ENCODE results near the gene TRIM7. TPM values are rescaled to one million over a fixed set of nuclear protein-coding genes. Genes with fewer than 3 reads are reported as not detected.
A peak's percentile ranks its signal among the peaks of the same experiment; 100 is the strongest.

Gene TRIM7
- total and polyA plus RNA-seq, 8 donors, result 0.45 to 20.4 (median 3.4) TPM; not detected in 1

- H3K36me3 ChIP-seq, result peaks cover 90 to 100% (median 100%) of the 10 kb centered on the region in 4 donors
- intact Hi-C loops (cut with DNase I; ENCODE audit: low total_unique reads), result no loop called here
Measured at GRCh38 chr5:181235689-181236366, 30.8 kb upstream of the TRIM7 start.

GRCh38 chr5:181235323-181235688, 30.3 kb upstream of the TRIM7 start:
- Histone ChIP-seq H3K27ac (peak overlapping the region in 1 of 5 donors; percentile 31), H3K36me3 (peaks cover 90 to 100% (median 100%) of the 10 kb centered on the region in 4 donors), H3K4me3 (no peak overlapping the region), H3K4me1 (peaks cover 0 to 25% (median 10%) of the 10 kb centered on the region in 4 donors), H3K27me3 (no peaks in the 10 kb centered on the region), H3K9me3 (no peaks in the 10 kb centered on the region)
- TF ChIP-seq EP300 (IDR thresholded peaks at IDR 0.05), result no peak
- TF ChIP-seq POLR2AphosphoS5 (IDR thresholded peaks at IDR 0.05), result no peak
- TF ChIP-seq POLR2A (IDR thresholded peaks at IDR 0.05), result no peak
- no peak for TF ChIP-seq CTCF (IDR thresholded peaks at IDR 0.05)
- 79 to 88% (median 83%) methylated on average over 5 of the region's 5 CpGs for WGBS, 5 donors
- peak in 1 of 2 donors; percentile 20 for DNase-seq
- intact Hi-C loops (cut with DNase I; ENCODE audit: low total_unique reads), result no loop called here

More at GRCh38 chr5:181235689-181236366, 30.8 kb upstream of the TRIM7 start:
- TF ChIP-seq POLR2AphosphoS5 (IDR thresholded peaks at IDR 0.05), result no peak
- TF ChIP-seq CTCF (IDR thresholded peaks at IDR 0.05), result no peak
- no peak for TF ChIP-seq EP300 (IDR thresholded peaks at IDR 0.05)
- TF ChIP-seq POLR2A (IDR thresholded peaks at IDR 0.05), result no peak
- no peak overlapping the region for H3K4me3 ChIP-seq
- no peak for DNase-seq
- 68 to 80% (median 74%) methylated on average over 5 of the region's 5 CpGs for WGBS, 5 donors
- H3K27me3 ChIP-seq, result no peaks in the 10 kb centered on the region
- no peaks in the 10 kb centered on the region for H3K9me3 ChIP-seq
- peaks cover under 1 to 30% (median 15%) of the 10 kb centered on the region in 4 donors for H3K4me1 ChIP-seq
- no peak overlapping the region for H3K27ac ChIP-seq

GRCh38 chr5:181234455-181235306, 29.7 kb upstream of the TRIM7 start:
- Histone ChIP-seq H3K27ac (peak overlapping the region in 1 of 5 donors; percentile 31), H3K4me1 (peaks cover 0 to 19% (median 6%) of the 10 kb centered on the region in 4 donors), H3K9me3 (no peaks in the 10 kb centered on the region), H3K36me3 (peaks cover 84 to 99% (median 98%) of the 10 kb centered on the region in 4 donors), H3K4me3 (no peak overlapping the region), H3K27me3 (no peaks in the 10 kb centered on the region)
- DNase-seq, result peak in 1 of 2 donors; percentile 28
- no peak for TF ChIP-seq EP300 (IDR thresholded peaks at IDR 0.05)
- TF ChIP-seq POLR2AphosphoS5 (IDR thresholded peaks at IDR 0.05), result no peak
- no peak for TF ChIP-seq CTCF (IDR thresholded peaks at IDR 0.05)
- TF ChIP-seq POLR2A (IDR thresholded peaks at IDR 0.05), result no peak
- 68 to 82% (median 73%) methylated on average over 10 to 22 of the region's 22 CpGs for WGBS, 5 donors
- intact Hi-C loops (cut with DNase I; ENCODE audit: low total_unique reads), result no loop called here

- Histone ChIP-seq H3K4me1 (peaks cover 0 to 11% (median 3%) of the 10 kb centered on the region in 4 donors), H3K27ac (no peak overlapping the region)
- intact Hi-C loops (cut with DNase I; ENCODE audit: low total_unique reads), result no loop called here
Measured at GRCh38 chr5:181233801-181234454, 28.9 kb upstream of the TRIM7 start.

More at GRCh38 chr5:181233801-181234454, 28.9 kb upstream of the TRIM7 start:
- no peaks in the 10 kb centered on the region for H3K27me3 ChIP-seq
- peaks cover 76 to 98% (median 96%) of the 10 kb centered on the region in 4 donors for H3K36me3 ChIP-seq
- no peak overlapping the region for H3K4me3 ChIP-seq
- TF ChIP-seq POLR2AphosphoS5 (IDR thresholded peaks at IDR 0.05) (no peak), EP300 (IDR thresholded peaks at IDR 0.05) (no peak), CTCF (IDR thresholded peaks at IDR 0.05) (no peak)
- 80 to 91% (median 86%) methylated on average over 3 to 24 of the region's 24 CpGs for WGBS, 5 donors
- no peak for DNase-seq
- no peaks in the 10 kb centered on the region for H3K9me3 ChIP-seq

All from stomach (tissue), 9 donors.